ENCODE data around the gene AHRR. TPM values are rescaled to one million over a fixed set of nuclear protein-coding genes. Genes with fewer than 3 reads are reported as not detected.
"Not testable (repeated sequence)": the region's sequence is repeated elsewhere in the genome, so short reads cannot be mapped to it uniquely, and the experiment has no call there.

The AHRR gene
- total RNA-seq, 1 donor from 2014 or later, result 6.1 TPM

DNA sequence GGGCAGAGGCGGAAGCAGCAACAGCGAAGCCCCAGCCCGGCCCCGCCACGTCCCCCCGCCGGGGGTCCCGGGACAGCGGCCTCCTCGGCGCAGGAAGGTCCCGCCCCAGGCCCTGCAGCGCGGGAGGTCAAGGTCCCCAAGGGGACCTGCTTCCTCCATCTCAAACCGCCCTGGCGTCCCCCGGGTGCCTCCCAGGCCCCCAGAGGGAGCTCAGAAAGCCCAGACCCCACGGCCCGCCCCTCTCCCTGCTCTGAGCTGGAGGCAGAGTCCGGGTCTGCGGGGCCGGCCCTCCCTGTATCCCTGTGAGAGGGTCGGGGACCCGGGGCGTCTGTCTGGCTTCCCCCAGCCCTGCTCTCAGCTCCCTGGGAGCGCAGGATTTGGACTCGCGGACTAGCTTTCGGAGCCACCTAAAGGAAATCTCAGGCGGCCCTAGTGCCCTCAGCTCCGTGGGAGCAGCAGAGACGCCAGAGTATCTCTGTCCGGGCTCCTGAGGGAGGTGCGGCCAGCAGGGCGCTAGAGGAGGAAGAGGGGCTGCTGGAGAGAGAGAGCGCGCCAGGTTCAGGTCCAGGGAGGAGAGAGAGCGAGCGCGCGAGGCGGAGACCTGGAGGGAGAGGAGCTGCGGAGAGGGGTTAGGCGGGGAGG, 152.2 kb downstream of the AHRR start:
- CTCF ChIA-PET, result interaction anchor here (1.8 to 2.0 kb wide), 2 partner anchors 27 to 157 kb away, joined by 5 to 9 read pairs; no protein-coding TSS in a partner anchor
- intact Hi-C loops (cut with micrococcal nuclease), result loop anchor here (1.0 to 2.0 kb wide), 2 partner anchors 71 to 139 kb away; partner anchors contain the start of gene CEP72
- Mint-ChIP-seq H3K9me3 (no peaks in the 10 kb centered on the region), H3K4me1 (peaks cover 31% of the 10 kb centered on the region), H3K27ac (no peak overlapping the region), H3K36me3 (ENCODE audit: low read depth) (no peaks in the 10 kb centered on the region), H3K4me3 (peak overlapping the region; percentile 86), H3K27me3 (peaks cover 21% of the 10 kb centered on the region)
- peak; percentile 54 for DNase-seq
- ATAC-seq (ENCODE audit: low read depth), result peak; percentile 20
- POLR2A ChIA-PET, result interaction anchor here (0.6 to 1.4 kb wide), 7 partner anchors 9 to 169 kb away, joined by 3 to 9 read pairs (median 5); no protein-coding TSS in a partner anchor
- TF ChIP-seq, protein P1, sequence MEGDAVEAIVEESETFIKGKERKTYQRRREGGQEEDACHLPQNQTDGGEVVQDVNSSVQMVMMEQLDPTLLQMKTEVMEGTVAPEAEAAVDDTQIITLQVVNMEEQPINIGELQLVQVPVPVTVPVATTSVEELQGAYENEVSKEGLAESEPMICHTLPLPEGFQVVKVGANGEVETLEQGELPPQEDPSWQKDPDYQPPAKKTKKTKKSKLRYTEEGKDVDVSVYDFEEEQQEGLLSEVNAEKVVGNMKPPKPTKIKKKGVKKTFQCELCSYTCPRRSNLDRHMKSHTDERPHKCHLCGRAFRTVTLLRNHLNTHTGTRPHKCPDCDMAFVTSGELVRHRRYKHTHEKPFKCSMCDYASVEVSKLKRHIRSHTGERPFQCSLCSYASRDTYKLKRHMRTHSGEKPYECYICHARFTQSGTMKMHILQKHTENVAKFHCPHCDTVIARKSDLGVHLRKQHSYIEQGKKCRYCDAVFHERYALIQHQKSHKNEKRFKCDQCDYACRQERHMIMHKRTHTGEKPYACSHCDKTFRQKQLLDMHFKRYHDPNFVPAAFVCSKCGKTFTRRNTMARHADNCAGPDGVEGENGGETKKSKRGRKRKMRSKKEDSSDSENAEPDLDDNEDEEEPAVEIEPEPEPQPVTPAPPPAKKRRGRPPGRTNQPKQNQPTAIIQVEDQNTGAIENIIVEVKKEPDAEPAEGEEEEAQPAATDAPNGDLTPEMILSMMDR (IDR thresholded peaks at IDR 0.05), result no peak

DNA sequence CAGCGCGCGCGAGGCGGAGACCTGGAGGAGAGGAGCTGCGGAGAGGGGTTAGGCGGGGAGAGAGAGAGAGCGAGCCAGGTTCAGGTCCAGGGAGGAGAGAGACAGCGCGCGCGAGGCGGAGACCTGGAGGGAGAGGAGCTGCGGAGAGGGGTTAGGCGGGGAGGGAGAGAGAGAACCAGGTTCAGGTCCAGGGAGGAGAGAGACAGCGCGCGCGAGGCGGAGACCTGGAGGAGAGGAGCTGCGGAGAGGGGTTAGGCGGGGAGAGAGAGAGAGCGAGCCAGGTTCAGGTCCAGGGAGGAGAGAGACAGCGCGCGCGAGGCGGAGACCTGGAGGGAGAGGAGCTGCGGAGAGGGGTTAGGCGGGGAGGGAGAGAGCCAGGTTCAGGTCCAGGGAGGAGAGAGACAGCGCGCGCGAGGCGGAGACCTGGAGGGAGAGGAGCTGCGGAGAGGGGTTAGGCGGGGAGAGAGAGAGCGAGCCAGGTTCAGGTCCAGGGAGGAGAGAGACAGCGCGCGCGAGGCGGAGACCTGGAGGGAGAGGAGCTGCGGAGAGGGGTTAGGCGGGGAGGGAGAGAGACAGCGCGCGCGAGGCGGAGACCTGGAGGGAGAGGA, 152.8 kb downstream of the AHRR start:
- ChIA-PET CTCF (interaction anchor here (1.8 kb wide), 1 partner anchor 157 kb away, joined by 5 read pairs; no protein-coding TSS in a partner anchor), POLR2A (interaction anchor here (0.6 to 1.4 kb wide), 6 partner anchors 18 to 169 kb away, joined by 3 to 9 read pairs (median 4); no protein-coding TSS in a partner anchor)
- H3K4me1 Mint-ChIP-seq, result peaks cover 31% of the 10 kb centered on the region
- intact Hi-C loops (cut with micrococcal nuclease); H3K27ac Mint-ChIP-seq; ATAC-seq (ENCODE audit: low read depth); H3K36me3 Mint-ChIP-seq (ENCODE audit: low read depth); H3K9me3 Mint-ChIP-seq: not testable (repeated sequence)
- H3K27me3 Mint-ChIP-seq, result peaks cover 21% of the 10 kb centered on the region
- peak; percentile 18 for DNase-seq
- peak overlapping the region; percentile 86 for H3K4me3 Mint-ChIP-seq

DNA sequence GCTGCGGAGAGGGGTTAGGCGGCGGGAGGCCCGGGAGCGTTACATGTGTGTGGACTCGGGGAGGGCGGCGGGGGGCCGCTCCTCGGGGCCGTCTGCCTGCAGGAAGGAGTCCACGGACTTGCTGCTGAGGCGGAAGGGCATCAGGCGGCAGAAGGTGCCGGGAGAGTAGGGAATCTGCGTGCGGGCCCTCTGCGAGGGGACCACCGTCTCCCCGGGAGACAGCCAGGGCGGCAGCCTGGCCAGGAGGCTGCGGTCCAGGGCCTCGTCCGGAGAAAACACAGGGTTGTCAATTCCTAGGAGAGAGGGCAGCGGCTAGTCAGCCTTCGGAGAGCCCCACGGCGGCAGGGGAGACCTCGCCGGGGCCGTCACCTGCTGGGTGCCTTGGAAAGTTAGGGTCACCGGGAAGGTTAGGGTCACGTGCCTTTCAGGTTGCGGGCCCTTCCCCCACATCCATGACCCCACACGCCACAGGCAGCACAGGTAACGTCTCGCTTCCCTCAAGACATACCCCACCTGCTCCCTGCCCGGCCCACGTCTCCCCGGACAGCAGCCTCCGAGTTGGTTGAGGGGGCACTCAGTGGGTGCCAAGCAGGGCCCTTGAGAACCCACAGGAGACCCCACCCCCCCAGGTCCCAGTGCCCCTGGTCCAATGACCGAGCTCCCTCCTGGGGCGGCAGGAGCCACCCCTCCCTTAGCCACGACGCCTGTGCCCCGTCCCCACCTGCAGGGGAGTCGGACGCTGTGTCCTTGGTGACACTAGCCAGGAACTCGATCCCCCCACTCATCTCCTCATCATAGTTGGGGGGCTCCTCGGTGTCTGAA, 153.5 kb downstream of the AHRR start:
- TF ChIP-seq, protein P1 (IDR thresholded peaks at IDR 0.05), result no peak
- H3K9me3 Mint-ChIP-seq, result no peaks in the 10 kb centered on the region
- H3K4me1 Mint-ChIP-seq, result peaks cover 28% of the 10 kb centered on the region
- ATAC-seq (ENCODE audit: low read depth), result no peak
- no peak for DNase-seq
- H3K27me3 Mint-ChIP-seq, result peaks cover 23% of the 10 kb centered on the region
- CTCF ChIA-PET, result no interaction called here
- intact Hi-C loops (cut with micrococcal nuclease), result no loop called here
- peak overlapping the region; percentile 65 for H3K4me3 Mint-ChIP-seq
- no peak overlapping the region for H3K27ac Mint-ChIP-seq
- POLR2A ChIA-PET, result interaction anchor here (0.7 kb wide), 1 partner anchor 47 kb away, joined by 3 read pairs; no protein-coding TSS in a partner anchor
- no peaks in the 10 kb centered on the region for H3K36me3 Mint-ChIP-seq (ENCODE audit: low read depth)

DNA sequence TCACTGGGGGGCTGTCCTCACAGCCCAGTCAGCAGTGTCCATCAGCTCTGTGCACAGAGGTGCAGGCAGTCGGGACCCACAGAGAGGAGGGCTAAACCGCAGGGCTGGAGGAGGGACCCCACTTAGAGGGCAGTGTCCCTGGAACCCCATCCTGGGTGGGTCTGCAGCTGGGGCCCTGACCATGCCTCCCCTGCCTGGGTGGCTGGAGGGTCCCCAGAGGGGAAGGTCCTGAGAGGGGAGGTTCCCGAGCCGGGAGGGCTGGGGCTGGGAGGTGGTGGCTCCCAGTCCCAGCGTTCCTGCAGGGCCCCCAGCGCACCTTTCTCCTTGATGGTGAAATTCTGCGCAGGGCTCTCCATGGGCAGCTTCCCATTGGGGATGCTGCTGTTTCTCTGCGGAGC, 154.2 kb downstream of the AHRR start:
- DNase-seq, result no peak
- no peaks in the 10 kb centered on the region for H3K9me3 Mint-ChIP-seq

DNA sequence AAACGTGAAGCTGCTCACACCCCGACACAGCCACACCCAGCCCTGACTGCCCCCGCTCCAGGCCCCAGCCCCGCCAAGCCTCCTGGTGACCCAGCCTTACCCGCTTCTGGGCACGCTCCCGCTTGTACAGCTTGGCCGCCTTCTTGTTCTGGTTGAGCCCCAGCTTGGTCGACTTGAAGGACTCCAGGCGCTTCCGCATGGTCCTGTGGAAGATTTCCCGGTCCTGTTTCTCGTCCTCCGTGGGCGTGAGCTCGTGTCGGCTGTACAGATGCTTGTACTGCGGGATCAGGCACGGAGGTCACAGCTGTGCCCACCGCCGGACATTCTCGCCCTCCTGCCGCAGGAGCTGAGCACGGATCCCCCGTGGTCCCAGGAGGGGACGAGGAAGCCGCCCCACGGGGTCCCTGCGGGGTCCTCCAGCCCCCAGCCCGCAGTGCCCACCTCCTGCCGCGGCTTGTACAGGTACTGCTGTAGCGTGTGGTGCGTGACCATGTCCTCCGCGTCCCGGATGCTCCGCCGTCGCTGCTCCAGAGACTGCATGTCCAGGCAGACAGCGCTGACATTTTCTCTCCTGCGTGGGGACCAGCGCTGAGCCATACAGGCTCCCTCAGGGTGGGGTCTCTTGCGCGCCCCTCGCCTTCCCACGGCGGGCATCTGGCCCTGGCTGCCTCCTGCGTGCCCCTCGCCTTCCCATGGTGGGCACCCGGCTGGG, 154.7 kb downstream of the AHRR start:
- peaks cover 24% of the 10 kb centered on the region for H3K27me3 Mint-ChIP-seq
- no peak overlapping the region for H3K27ac Mint-ChIP-seq
- H3K36me3 Mint-ChIP-seq (ENCODE audit: low read depth), result no peaks in the 10 kb centered on the region
- TF ChIP-seq, protein P1 (IDR thresholded peaks at IDR 0.05), result no peak
- POLR2A ChIA-PET, result no interaction called here
- peaks cover 16% of the 10 kb centered on the region for H3K4me1 Mint-ChIP-seq
- ATAC-seq (ENCODE audit: low read depth) (no peak), DNase-seq (no peak)
- CTCF ChIA-PET, result no interaction called here
- no peaks in the 10 kb centered on the region for H3K9me3 Mint-ChIP-seq
- intact Hi-C loops (cut with micrococcal nuclease), result no loop called here
- no peak overlapping the region for H3K4me3 Mint-ChIP-seq

More for the DNA sequence above, 154.2 kb downstream of the AHRR start:
- H3K27ac Mint-ChIP-seq, result no peak overlapping the region
- CTCF ChIA-PET, result no interaction called here
- H3K27me3 Mint-ChIP-seq, result peaks cover 24% of the 10 kb centered on the region
- POLR2A ChIA-PET, result no interaction called here
- intact Hi-C loops (cut with micrococcal nuclease), result no loop called here
- ATAC-seq (ENCODE audit: low read depth), result no peak
- H3K4me1 Mint-ChIP-seq, result peaks cover 22% of the 10 kb centered on the region
- TF ChIP-seq, protein P1 (IDR thresholded peaks at IDR 0.05), result no peak
- H3K36me3 Mint-ChIP-seq (ENCODE audit: low read depth), result no peaks in the 10 kb centered on the region
- peak overlapping the region; percentile 24 for H3K4me3 Mint-ChIP-seq

Data from activated B cell treated with CpG ODN at 0.5 μM for 24 hours (primary cell).